B cell (primary cell): ENCODE data around the gene ATXN7L3. TPM values are rescaled to one million over a fixed set of nuclear protein-coding genes. Genes with fewer than 3 reads are reported as not detected.
"Not testable (repeated sequence)": the region's sequence is repeated elsewhere in the genome, so short reads cannot be mapped to it uniquely, and the experiment has no call there.

Experiments
- ATAC-seq: fragments of 200-7000 bp; cut with Tn5 transposase; one replicate; pipeline ENCODE4 v1.10.0; 2021; ENCODE audit warnings: low read depth, mild to moderate bottlenecking, moderate number of reproducible peaks, moderate library complexity
- CTCF ChIA-PET: fragments of 350-600 bp; sonication (Branson Sonifier 250); formaldehyde crosslinking; loops from one replicate; lab custom pipeline; 2021; ENCODE audit warnings: antibody characterized with exemption, inconsistent platforms; lab: Charles Lee
- POLR2A ChIA-PET: fragments of 350-600 bp; sonication (Branson Sonifier 250); formaldehyde crosslinking; loops from one replicate; lab custom pipeline; 2021; ENCODE audit warnings: antibody characterized with exemption; lab: Charles Lee
- DNase-seq: peaks from one replicate; pipeline ENCODE4 v3.0.0; 2013
- H2AFZ ChIP-seq: 2 replicates; pipeline ENCODE4 v1.6.1; 2012; ENCODE audit warnings: mild to moderate bottlenecking, low read depth, low read length; ENCODE audit not compliant: insufficient read depth, poor library complexity, severe bottlenecking
- H3K27ac ChIP-seq, 2 donors: 1 replicate in 1 of 2; 2 replicates in 1 of 2; pipeline ENCODE4 v1.5.1; 2012 to 2013; ENCODE audit warnings: low read length in 2 of 2, mild to moderate bottlenecking in 2 of 2, moderate library complexity in 1 of 2
- H3K27me3 ChIP-seq, 4 experiments: fragments of 200-600 bp in 1 of 4; sonication (generic) in 1 of 4; replicated peaks in 1 of 4; 1 replicate in 2 of 4; 2 replicates in 2 of 4; pipeline versions ENCODE4 v1.6.1 to v1.7.0; 2013 to 2016; ENCODE audit warnings: low read length in 3 of 4, mild to moderate bottlenecking in 2 of 4, mixed read lengths in 1 of 4, moderate library complexity in 1 of 4; ENCODE audit not compliant: insufficient read depth in 4 of 4, control insufficient read depth in 3 of 4; ENCODE audit errors: control extremely low read depth in 1 of 4
- H3K36me3 ChIP-seq, 2 experiments: replicated peaks in 1 of 2; 1 replicate in 1 of 2; 2 replicates in 1 of 2; pipeline versions ENCODE4 v1.6.1 to v1.7.1; 2013; ENCODE audit warnings: low read length in 1 of 2; ENCODE audit not compliant: insufficient read depth in 2 of 2, control insufficient read depth in 1 of 2; ENCODE audit errors: control extremely low read depth in 1 of 2, extremely low read depth in 1 of 2
- H3K4me1 ChIP-seq, 2 donors: fragments of 200-600 bp in 1 of 2; sonication (generic) in 1 of 2; 1 replicate in 1 of 2; 2 replicates in 1 of 2; pipeline versions ENCODE4 v1.5.1 to v1.6.1; 2013 to 2017; ENCODE audit warnings: low read length in 2 of 2; ENCODE audit not compliant: control insufficient read depth in 2 of 2, insufficient read depth in 2 of 2
- H3K4me2 ChIP-seq: replicated peaks from 2 replicates; pipeline ENCODE3; 2012; ENCODE audit warnings: mild to moderate bottlenecking, low read depth, low read length; ENCODE audit not compliant: poor library complexity, severe bottlenecking
- H3K4me3 ChIP-seq, 5 experiments: fragments of 200-600 bp in 1 of 5; sonication (generic) in 1 of 5; 1 replicate in 3 of 5; 2 replicates in 2 of 5; pipeline versions ENCODE4 v1.5.1 to v1.7.0; 2011 to 2016; ENCODE audit warnings: low read length in 4 of 5, mild to moderate bottlenecking in 4 of 5, low read depth in 2 of 5, control low read depth in 1 of 5, moderate library complexity in 1 of 5; ENCODE audit not compliant: insufficient read depth in 1 of 5; ENCODE audit errors: control extremely low read depth in 1 of 5, extremely low read depth in 1 of 5
- H3K79me2 ChIP-seq: fragments of 200-600 bp; sonication (generic); one replicate; pipeline ENCODE4 v1.6.0; 2016; ENCODE audit warnings: low read length; ENCODE audit not compliant: control insufficient read depth, insufficient read depth
- H3K9ac ChIP-seq: fragments of 200-600 bp; sonication (generic); 2 replicates; pipeline ENCODE4 v1.6.1; 2017; ENCODE audit warnings: mild to moderate bottlenecking, low read length, moderate library complexity
- H3K9me3 ChIP-seq, 3 donors: one replicate each; pipeline versions ENCODE4 v1.6.1 to v1.7.1; 2013; ENCODE audit warnings: low read length in 2 of 3; ENCODE audit not compliant: control insufficient read depth in 2 of 3, insufficient read depth in 1 of 3; ENCODE audit errors: control extremely low read depth in 1 of 3
- H4K20me1 ChIP-seq: 2 replicates; pipeline ENCODE4 v1.6.0; 2012; ENCODE audit warnings: mild to moderate bottlenecking, low read length; ENCODE audit not compliant: insufficient read depth, control insufficient read depth, poor library complexity, severe bottlenecking
- H3K27ac Mint-ChIP-seq: one replicate; pipeline ENCODE4 v1.8.0; 2021; ENCODE audit warnings: mixed read lengths
- H3K27me3 Mint-ChIP-seq: one replicate; pipeline ENCODE4 v1.8.0; 2021; ENCODE audit warnings: mixed read lengths
- H3K4me1 Mint-ChIP-seq: one replicate; pipeline ENCODE4 v1.8.0; 2021; ENCODE audit warnings: mixed read lengths
- H3K4me3 Mint-ChIP-seq: one replicate; pipeline ENCODE4 v1.8.0; 2021; ENCODE audit warnings: mixed read lengths
- H3K9me3 Mint-ChIP-seq: one replicate; pipeline ENCODE4 v1.8.0; 2022; ENCODE audit warnings: mixed read lengths; ENCODE audit not compliant: insufficient read depth
- EZH2 ChIP-seq: IDR thresholded peaks from 2 replicates; pipeline ENCODE4 v1.6.1; 2012; ENCODE audit warnings: borderline replicate concordance, low read depth, mild to moderate bottlenecking, moderate library complexity, low read length; ENCODE audit not compliant: insufficient read depth, poor library complexity, severe bottlenecking
- WGBS: methylation state at CpG from one replicate; pipeline ENCODE4 v1.1.5; 2013; ENCODE audit warnings: missing lambda C conversion rate; ENCODE audit not compliant: insufficient coverage; 5-methylcytosine and 5-hydroxymethylcytosine counted together
- intact Hi-C: fragments of 100-400 bp; cut with micrococcal nuclease; formaldehyde crosslinking; loops from one replicate; pipeline ENCODE4 v1.10.0; 2022
- polyA plus RNA-seq: library from polyadenylated mRNA; depleted of rRNA; stranded (reverse); fragments of >200 nt; gene quantifications from 2 replicates; pipeline ENCODE4 v1.2.3, GENCODE V29; 2012
- total RNA-seq, 2 donors: library from RNA; stranded (reverse); fragments of 120-200 nt in 1 of 2; gene quantifications; 1 replicate in 1 of 2; 2 replicates in 1 of 2; pipeline versions ENCODE4 v1.2.3 to v1.2.4, GENCODE V29; 2013 to 2022
- TF ChIP-seq, protein P1 (sequence below): fragments of 200-600 bp; IDR thresholded peaks from one replicate; pipeline ENCODE4 v1.8.0; 2022; ENCODE audit warnings: antibody characterized with exemption, mild to moderate bottlenecking

Gene ATXN7L3
- total and polyA plus RNA-seq, 2 donors (not counting 1 experiment from before 2014, with no cell fraction given): 63.6 to 107 TPM

DNA sequence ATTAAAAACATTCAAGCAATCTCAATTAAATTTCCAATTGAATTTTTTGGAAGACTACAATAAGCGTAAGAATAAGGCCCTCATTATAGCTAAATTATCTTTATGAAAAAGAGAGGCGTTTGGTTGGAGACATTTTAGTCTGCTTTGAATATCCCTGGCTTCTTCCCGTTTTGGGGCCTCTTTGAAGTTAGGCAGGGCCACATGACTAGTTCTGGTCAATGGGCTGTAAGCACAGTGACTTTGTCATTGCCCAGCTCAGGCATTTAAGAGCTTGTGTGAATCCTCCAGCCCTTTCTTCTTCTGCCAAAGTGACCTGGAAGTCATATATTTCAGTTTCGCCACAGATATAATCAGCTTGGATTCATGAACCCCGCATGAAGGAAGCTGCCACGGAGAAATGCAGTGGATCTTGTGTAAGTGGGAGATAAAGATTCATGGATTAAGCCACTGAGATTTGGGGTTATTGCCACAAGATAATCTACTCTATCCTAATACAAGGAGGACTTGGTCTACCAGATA, 41.5 kb upstream of the ATXN7L3 start:
- Histone ChIP-seq H3K4me2 (no peak overlapping the region), H4K20me1 (no peaks in the 10 kb centered on the region), H2AFZ (no peak overlapping the region), H3K9ac (no peak overlapping the region), H3K79me2 (no peaks in the 10 kb centered on the region), H3K4me1 (peaks cover 13 to 19% of the 10 kb centered on the region in 2 donors), H3K36me3 (no peaks in the 10 kb centered on the region), H3K4me3 (no peak overlapping the region), H3K27ac (no peak overlapping the region), H3K27me3 (no peaks in the 10 kb centered on the region), H3K9me3 (peaks cover 0 to 10% (median 6%) of the 10 kb centered on the region in 3 donors)
- CTCF ChIA-PET: interaction anchor here (0.6 to 1.4 kb wide), 3 partner anchors 12 to 104 kb away, joined by 3 read pairs; no protein-coding TSS in a partner anchor
- no peak for ATAC-seq
- POLR2A ChIA-PET: interaction anchor here (0.6 kb wide), 1 partner anchor 16 kb away, joined by 4 read pairs; no protein-coding TSS in a partner anchor
- TF ChIP-seq, protein P1, sequence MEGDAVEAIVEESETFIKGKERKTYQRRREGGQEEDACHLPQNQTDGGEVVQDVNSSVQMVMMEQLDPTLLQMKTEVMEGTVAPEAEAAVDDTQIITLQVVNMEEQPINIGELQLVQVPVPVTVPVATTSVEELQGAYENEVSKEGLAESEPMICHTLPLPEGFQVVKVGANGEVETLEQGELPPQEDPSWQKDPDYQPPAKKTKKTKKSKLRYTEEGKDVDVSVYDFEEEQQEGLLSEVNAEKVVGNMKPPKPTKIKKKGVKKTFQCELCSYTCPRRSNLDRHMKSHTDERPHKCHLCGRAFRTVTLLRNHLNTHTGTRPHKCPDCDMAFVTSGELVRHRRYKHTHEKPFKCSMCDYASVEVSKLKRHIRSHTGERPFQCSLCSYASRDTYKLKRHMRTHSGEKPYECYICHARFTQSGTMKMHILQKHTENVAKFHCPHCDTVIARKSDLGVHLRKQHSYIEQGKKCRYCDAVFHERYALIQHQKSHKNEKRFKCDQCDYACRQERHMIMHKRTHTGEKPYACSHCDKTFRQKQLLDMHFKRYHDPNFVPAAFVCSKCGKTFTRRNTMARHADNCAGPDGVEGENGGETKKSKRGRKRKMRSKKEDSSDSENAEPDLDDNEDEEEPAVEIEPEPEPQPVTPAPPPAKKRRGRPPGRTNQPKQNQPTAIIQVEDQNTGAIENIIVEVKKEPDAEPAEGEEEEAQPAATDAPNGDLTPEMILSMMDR: no peak
- no peak for TF ChIP-seq EZH2
- H3K27me3 Mint-ChIP-seq: peaks cover 6% of the 10 kb centered on the region
- no peaks in the 10 kb centered on the region for H3K9me3 Mint-ChIP-seq
- no peak overlapping the region for H3K4me3 Mint-ChIP-seq
- no peak overlapping the region for H3K27ac Mint-ChIP-seq
- intact Hi-C loops: no loop called here
- WGBS: no CpG with 5 or more reads among the region's 6 CpGs
- DNase-seq: no peak
- H3K4me1 Mint-ChIP-seq: peaks cover 23% of the 10 kb centered on the region

DNA sequence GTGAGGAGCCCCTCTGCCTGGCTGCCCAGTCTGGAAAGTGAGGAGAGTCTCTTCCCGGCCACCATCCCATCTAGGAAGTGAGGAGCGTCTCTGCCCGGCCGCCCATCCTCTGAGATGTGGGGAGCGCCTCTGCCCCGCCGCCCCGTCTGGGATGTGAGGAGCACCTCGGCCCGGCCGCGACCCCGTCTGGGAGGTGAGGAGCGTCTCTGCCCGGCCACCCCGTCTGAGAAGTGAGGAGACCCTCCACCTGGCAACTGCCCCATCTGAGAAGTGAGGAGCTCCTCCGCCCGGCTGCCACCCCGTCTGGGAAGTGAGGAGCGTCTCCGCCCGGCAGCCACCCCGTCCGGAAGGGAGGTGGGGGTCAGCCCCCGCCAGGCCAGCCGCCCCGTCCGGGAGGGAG, 38.2 kb upstream of the ATXN7L3 start:
- H3K9me3 Mint-ChIP-seq, H3K27ac Mint-ChIP-seq, H3K9me3 ChIP-seq, H3K4me2 ChIP-seq, H3K79me2 ChIP-seq, ATAC-seq, H3K27ac ChIP-seq, intact Hi-C loops, H4K20me1 ChIP-seq, H3K4me1 ChIP-seq, H3K4me3 Mint-ChIP-seq, H3K4me3 ChIP-seq, CTCF ChIA-PET, POLR2A ChIA-PET, H3K4me1 Mint-ChIP-seq, DNase-seq, H2AFZ ChIP-seq, H3K36me3 ChIP-seq, H3K9ac ChIP-seq, H3K27me3 ChIP-seq: not testable (repeated sequence)
- H3K27me3 Mint-ChIP-seq: peaks cover 11% of the 10 kb centered on the region
- no CpG with 5 or more reads among the region's 28 CpGs for WGBS
